ENCODE results near the gene TMEM126A. TPM values are rescaled to one million over a fixed set of nuclear protein-coding genes. Genes with fewer than 3 reads are reported as not detected.
"Not testable (repeated sequence)": the region's sequence is repeated elsewhere in the genome, so short reads cannot be mapped to it uniquely, and the experiment has no call there.

TMEM126A gene
- 10 to 100 TPM; 29.3 to 30.7 TPM for total RNA-seq

- Mint-ChIP-seq H3K27ac (peak within 1 kb of the TSS; percentile 98), H3K36me3 (ENCODE audit: low read depth) (peaks cover 10% of the 10 kb centered on the region), H3K4me1 (peaks cover 40% of the 10 kb centered on the region), H3K4me3 (peak within 1 kb of the TSS; percentile 99), H3K9me3 (no peaks in the 10 kb centered on the region), H3K27me3 (peaks cover 24% of the 10 kb centered on the region)
- ChIA-PET CTCF (interaction anchor here (0.7 to 3.0 kb wide), 8 partner anchors 12 to 207 kb away, joined by 3 to 16 read pairs (median 3); partner anchors contain the start of genes CCDC83, CREBZF and TMEM126B), POLR2A (interaction anchor here (0.6 to 1.3 kb wide), 2 partner anchors 20 to 52 kb away, joined by 3 to 5 read pairs; partner anchors contain the start of genes DLG2 and TMEM126B)
- peak; percentile 92 for DNase-seq
Measured at GRCh38 chr11:85647604-85648299, at the start of gene TMEM126A. Gene TMEM126A (plus strand): TSS chr11:85647967. CDS start chr11:85650256, 2,289 bp downstream.

GRCh38 chr11:85599083-85599482 lies 48.7 kb upstream of the TMEM126A start:
- DNase-seq = no peak
- Mint-ChIP-seq H3K4me1 (no peaks in the 10 kb centered on the region), H3K36me3 (ENCODE audit: low read depth) (no peaks in the 10 kb centered on the region), H3K4me3 (no peak overlapping the region), H3K27me3 (peaks cover 2% of the 10 kb centered on the region), H3K27ac (no peak overlapping the region), H3K9me3 (no peaks in the 10 kb centered on the region)
- CTCF ChIA-PET = interaction anchor here (0.8 kb wide), 1 partner anchor 387 kb away, joined by 3 read pairs; no protein-coding TSS in a partner anchor
- POLR2A ChIA-PET = no interaction called here

- Mint-ChIP-seq H3K27ac (no peak overlapping the region), H3K4me1 (peaks cover 2% of the 10 kb centered on the region), H3K27me3 (peaks cover 2% of the 10 kb centered on the region), H3K36me3 (ENCODE audit: low read depth) (no peaks in the 10 kb centered on the region), H3K9me3 (no peaks in the 10 kb centered on the region), H3K4me3 (no peak overlapping the region)
- CTCF ChIA-PET = no interaction called here
- POLR2A ChIA-PET = no interaction called here
- DNase-seq = no peak
Measured at GRCh38 chr11:85602526-85603213, 45.1 kb upstream of the TMEM126A start.

GRCh38 chr11:85603220-85603619 lies 44.5 kb upstream of the TMEM126A start:
- Mint-ChIP-seq H3K4me3 (no peak overlapping the region), H3K9me3 (no peaks in the 10 kb centered on the region), H3K27me3 (peaks cover 2% of the 10 kb centered on the region), H3K4me1 (peaks cover 2% of the 10 kb centered on the region), H3K36me3 (ENCODE audit: low read depth) (no peaks in the 10 kb centered on the region), H3K27ac (no peak overlapping the region)
- ChIA-PET POLR2A (interaction anchor here (0.7 kb wide), 1 partner anchor 900 kb away, joined by 3 read pairs; no protein-coding TSS in a partner anchor), CTCF (no interaction called here)
- DNase-seq = no peak

- H3K4me3 Mint-ChIP-seq; H3K27me3 Mint-ChIP-seq; H3K27ac Mint-ChIP-seq; POLR2A ChIA-PET; H3K9me3 Mint-ChIP-seq; DNase-seq; H3K36me3 Mint-ChIP-seq (ENCODE audit: low read depth); CTCF ChIA-PET; H3K4me1 Mint-ChIP-seq: not testable (repeated sequence)
Measured at GRCh38 chr11:85606237-85606636, 41.5 kb upstream of the TMEM126A start.

- CTCF ChIA-PET; H3K36me3 Mint-ChIP-seq (ENCODE audit: low read depth); POLR2A ChIA-PET; H3K27me3 Mint-ChIP-seq; DNase-seq; H3K27ac Mint-ChIP-seq; H3K4me1 Mint-ChIP-seq; H3K4me3 Mint-ChIP-seq; H3K9me3 Mint-ChIP-seq: not testable (repeated sequence)
Measured at GRCh38 chr11:85608621-85609020, 39.1 kb upstream of the TMEM126A start.

- H3K4me1 Mint-ChIP-seq; H3K36me3 Mint-ChIP-seq (ENCODE audit: low read depth); H3K27me3 Mint-ChIP-seq; H3K27ac Mint-ChIP-seq; DNase-seq; H3K4me3 Mint-ChIP-seq; H3K9me3 Mint-ChIP-seq; POLR2A ChIA-PET: not testable (repeated sequence)
- CTCF ChIA-PET = interaction anchor here (1.5 kb wide), 1 partner anchor 11 kb away, joined by 4 read pairs; no protein-coding TSS in a partner anchor
Measured at GRCh38 chr11:85609286-85609685, 38.5 kb upstream of the TMEM126A start.

- H3K36me3 Mint-ChIP-seq (ENCODE audit: low read depth); CTCF ChIA-PET; H3K4me1 Mint-ChIP-seq; H3K27me3 Mint-ChIP-seq; H3K9me3 Mint-ChIP-seq; POLR2A ChIA-PET; H3K27ac Mint-ChIP-seq; DNase-seq; H3K4me3 Mint-ChIP-seq: not testable (repeated sequence)
Measured at GRCh38 chr11:85611643-85612042, 36.1 kb upstream of the TMEM126A start.

GRCh38 chr11:85619499-85619898 lies 28.3 kb upstream of the TMEM126A start:
- POLR2A ChIA-PET = no interaction called here
- peaks cover 4% of the 10 kb centered on the region for H3K4me1 Mint-ChIP-seq
- H3K27ac Mint-ChIP-seq = no peak overlapping the region
- no peak overlapping the region for H3K4me3 Mint-ChIP-seq
- DNase-seq = no peak
- peaks cover 2% of the 10 kb centered on the region for H3K27me3 Mint-ChIP-seq
- H3K36me3 Mint-ChIP-seq (ENCODE audit: low read depth) = no peaks in the 10 kb centered on the region
- H3K9me3 Mint-ChIP-seq = no peaks in the 10 kb centered on the region
- CTCF ChIA-PET = interaction anchor here (1.6 kb wide), 1 partner anchor 9 kb away, joined by 4 read pairs; no protein-coding TSS in a partner anchor

- ChIA-PET POLR2A (interaction anchor here (0.7 kb wide), 1 partner anchor 1092 kb away, joined by 3 read pairs; no protein-coding TSS in a partner anchor), CTCF (interaction anchor here (0.7 to 1.6 kb wide), 5 partner anchors 10 to 725 kb away, joined by 3 to 4 read pairs (median 4); partner anchors contain the start of gene CCDC83)
- no peaks in the 10 kb centered on the region for H3K36me3 Mint-ChIP-seq (ENCODE audit: low read depth)
- peaks cover 5% of the 10 kb centered on the region for H3K27me3 Mint-ChIP-seq
- H3K4me1 Mint-ChIP-seq = peaks cover 8% of the 10 kb centered on the region
- no peak for DNase-seq
- H3K9me3 Mint-ChIP-seq = no peaks in the 10 kb centered on the region
- no peak overlapping the region for H3K27ac Mint-ChIP-seq
- no peak overlapping the region for H3K4me3 Mint-ChIP-seq
Measured at GRCh38 chr11:85620256-85620655, 27.5 kb upstream of the TMEM126A start.

- ChIA-PET POLR2A (no interaction called here), CTCF (interaction anchor here (1.1 to 1.5 kb wide), 4 partner anchors 10 to 228 kb away, joined by 3 to 4 read pairs (median 3); partner anchors contain the start of gene TMEM126A)
- peaks cover 10% of the 10 kb centered on the region for H3K27me3 Mint-ChIP-seq
- peaks cover 10% of the 10 kb centered on the region for H3K36me3 Mint-ChIP-seq (ENCODE audit: low read depth)
- peak overlapping the region; percentile 97 for H3K27ac Mint-ChIP-seq
- peak overlapping the region; percentile 99 for H3K4me3 Mint-ChIP-seq
- no peaks in the 10 kb centered on the region for H3K9me3 Mint-ChIP-seq
- H3K4me1 Mint-ChIP-seq = peaks cover 46% of the 10 kb centered on the region
- DNase-seq = no peak
Measured at GRCh38 chr11:85626496-85626895, 21.3 kb upstream of the TMEM126A start.

GRCh38 chr11:85627332-85627997 lies 20.3 kb upstream of the TMEM126A start, which contains the start of gene DLG2:
Gene DLG2 (minus strand): TSS chr11:85627344.
- no peaks in the 10 kb centered on the region for H3K9me3 Mint-ChIP-seq
- POLR2A ChIA-PET = interaction anchor here (0.8 to 2.2 kb wide), 2 partner anchors 20 to 199 kb away, joined by 4 to 5 read pairs; partner anchors contain the start of gene TMEM126A
- H3K27ac Mint-ChIP-seq = peak within 1 kb of the TSS; percentile 97
- CTCF ChIA-PET = interaction anchor here (0.9 to 1.4 kb wide), 4 partner anchors 9 to 20 kb away, joined by 3 to 6 read pairs (median 5); partner anchors contain the start of gene TMEM126A
- peaks cover 18% of the 10 kb centered on the region for H3K36me3 Mint-ChIP-seq (ENCODE audit: low read depth)
- H3K27me3 Mint-ChIP-seq = peaks cover 10% of the 10 kb centered on the region
- H3K4me3 Mint-ChIP-seq = peak within 1 kb of the TSS; percentile 99
- H3K4me1 Mint-ChIP-seq = peaks cover 48% of the 10 kb centered on the region
- DNase-seq = peak; percentile 18
